Measurements from ENCODE around the gene TUT1.
"Not testable (repeated sequence)": the region's sequence is repeated elsewhere in the genome, so short reads cannot be mapped to it uniquely, and the experiment has no call there.

DNA sequence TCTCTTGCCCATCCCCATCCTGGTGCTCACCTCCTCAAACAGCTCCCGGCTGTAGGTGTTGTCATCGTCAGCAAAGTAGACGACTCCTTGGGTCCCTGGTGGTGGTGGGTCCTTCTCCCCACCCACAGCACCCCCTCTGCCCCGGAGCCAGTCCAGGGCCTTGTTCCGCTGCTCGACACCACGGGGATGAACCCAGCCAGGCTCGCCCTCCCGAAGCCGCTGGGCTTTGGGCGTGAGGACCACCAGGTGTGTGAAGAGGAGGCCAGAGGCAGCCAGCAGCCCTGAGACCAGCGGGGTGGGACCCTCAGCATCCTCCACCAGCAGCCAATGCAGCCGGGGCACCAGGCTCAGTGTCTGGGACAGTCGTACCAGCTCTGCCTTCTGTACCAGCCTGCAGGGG lies 25.6 kb upstream of the TUT1 start:
- TF ChIP-seq CTCF, POLR2A (IDR thresholded peaks at IDR 0.05): not testable (repeated sequence)

Measured in prostate gland (tissue), 2 donors.